Inflammatory macrophage (primary cell): ENCODE results near the gene PCDHGB1.
"Not testable (repeated sequence)": the region's sequence is repeated elsewhere in the genome, so short reads cannot be mapped to it uniquely, and the experiment has no call there.

Experiments used
- DNase-seq, 2 donors: peaks; one replicate each; pipeline ENCODE4 v3.0.0-alpha.2; 2020 to 2022

PCDHGB1 gene

DNA sequence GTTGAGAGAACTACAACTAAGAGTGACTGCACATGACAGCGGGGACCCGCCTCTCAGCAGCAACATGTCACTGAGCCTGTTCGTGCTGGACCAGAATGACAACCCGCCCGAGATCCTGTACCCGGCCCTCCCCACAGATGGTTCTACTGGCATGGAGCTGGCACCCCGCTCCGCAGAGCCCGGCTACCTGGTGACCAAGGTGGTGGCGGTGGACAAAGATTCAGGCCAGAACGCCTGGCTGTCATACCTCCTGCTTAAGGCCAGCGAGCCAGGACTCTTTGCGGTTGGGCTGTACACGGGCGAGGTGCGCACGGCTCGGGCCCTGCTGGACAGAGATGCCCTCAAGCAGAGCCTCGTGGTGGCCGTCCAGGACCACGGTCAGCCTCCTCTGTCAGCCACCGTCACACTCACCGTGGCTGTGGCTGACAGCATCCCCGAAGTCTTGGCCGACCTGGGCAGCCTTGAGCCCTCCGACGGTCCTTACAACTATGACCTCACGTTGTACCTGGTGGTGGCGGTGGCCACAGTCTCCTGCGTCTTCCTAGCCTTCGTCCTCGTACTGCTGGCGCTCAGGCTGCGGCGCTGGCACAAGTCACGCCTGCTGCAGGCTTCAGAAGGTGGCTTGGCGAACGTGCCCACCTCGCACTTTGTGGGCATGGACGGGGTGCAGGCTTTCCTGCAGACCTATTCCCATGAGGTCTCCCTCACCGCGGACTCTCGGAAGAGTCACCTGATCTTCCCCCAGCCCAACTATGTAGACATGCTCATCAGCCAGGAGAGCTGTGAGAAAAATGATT lies 34.8 kb downstream of the PCDHGB1 start:
- DNase-seq, result no peak

DNA sequence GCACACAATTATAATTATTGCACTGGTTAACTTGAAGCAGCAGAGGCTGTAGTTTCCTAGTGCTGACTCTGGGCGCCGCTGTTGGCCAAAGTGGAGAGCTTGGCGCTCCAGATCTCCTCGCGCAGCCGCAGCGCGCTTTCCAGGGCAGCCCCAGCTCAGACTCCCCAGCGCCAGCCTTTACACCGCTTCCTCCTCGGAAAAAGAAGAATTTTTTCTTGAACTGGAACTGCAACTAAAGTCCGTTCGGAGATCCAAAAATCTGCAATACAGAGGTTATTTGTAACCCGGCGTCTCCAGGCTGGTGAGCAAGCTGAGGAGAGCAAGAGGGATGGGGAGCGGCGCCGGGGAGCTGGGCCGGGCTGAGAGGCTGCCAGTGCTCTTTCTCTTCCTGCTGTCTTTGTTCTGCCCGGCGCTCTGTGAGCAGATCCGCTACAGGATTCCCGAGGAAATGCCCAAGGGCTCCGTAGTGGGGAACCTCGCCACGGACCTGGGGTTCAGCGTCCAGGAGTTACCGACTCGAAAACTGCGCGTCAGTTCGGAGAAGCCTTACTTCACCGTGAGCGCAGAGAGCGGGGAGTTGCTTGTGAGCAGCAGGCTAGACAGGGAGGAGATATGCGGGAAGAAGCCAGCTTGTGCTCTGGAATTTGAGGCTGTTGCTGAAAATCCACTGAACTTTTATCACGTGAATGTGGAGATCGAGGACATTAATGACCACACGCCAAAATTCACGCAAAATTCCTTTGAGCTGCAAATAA lies 37.8 kb downstream of the PCDHGB1 start, which contains the start of gene PCDHGB4:
Gene PCDHGB4, plus strand, starts transcription at position 142 of the 755 bp plus-strand sequence. Its CDS starts 187 bp downstream, at position 329.
- DNase-seq, result peak in 1 of 2 donors; percentile 41

- no peak for DNase-seq
These were observed 38.8 kb downstream of the PCDHGB1 start for GRCh38 chr5:141388661-141389060.

- no peak for DNase-seq
These were observed 39.5 kb downstream of the PCDHGB1 start for GRCh38 chr5:141389153-141390042.

- DNase-seq, result no peak
These were observed 42.7 kb downstream of the PCDHGB1 start, which contains the start of gene PCDHGA8 for GRCh38 chr5:141392429-141393198. PCDHGA8 (plus strand) TSS chr5:141392633; CDS start chr5:141392814, 181 bp downstream.

DNA sequence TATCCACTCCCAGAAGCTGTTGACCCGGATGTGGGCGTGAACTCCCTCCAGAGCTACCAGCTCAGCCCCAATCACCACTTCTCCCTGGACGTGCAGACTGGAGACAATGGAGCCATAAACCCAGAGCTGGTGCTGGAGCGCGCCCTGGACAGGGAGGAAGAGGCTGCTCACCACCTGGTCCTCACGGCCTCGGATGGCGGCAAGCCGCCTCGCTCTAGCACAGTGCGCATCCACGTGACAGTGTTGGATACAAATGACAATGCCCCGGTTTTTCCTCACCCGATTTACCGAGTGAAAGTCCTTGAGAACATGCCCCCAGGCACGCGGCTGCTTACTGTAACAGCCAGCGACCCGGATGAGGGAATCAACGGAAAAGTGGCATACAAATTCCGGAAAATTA lies 43.4 kb downstream of the PCDHGB1 start:
- DNase-seq, result no peak

GRCh38 chr5:141394401-141395187 lies 44.7 kb downstream of the PCDHGB1 start:
- not testable (repeated sequence) for DNase-seq

DNA sequence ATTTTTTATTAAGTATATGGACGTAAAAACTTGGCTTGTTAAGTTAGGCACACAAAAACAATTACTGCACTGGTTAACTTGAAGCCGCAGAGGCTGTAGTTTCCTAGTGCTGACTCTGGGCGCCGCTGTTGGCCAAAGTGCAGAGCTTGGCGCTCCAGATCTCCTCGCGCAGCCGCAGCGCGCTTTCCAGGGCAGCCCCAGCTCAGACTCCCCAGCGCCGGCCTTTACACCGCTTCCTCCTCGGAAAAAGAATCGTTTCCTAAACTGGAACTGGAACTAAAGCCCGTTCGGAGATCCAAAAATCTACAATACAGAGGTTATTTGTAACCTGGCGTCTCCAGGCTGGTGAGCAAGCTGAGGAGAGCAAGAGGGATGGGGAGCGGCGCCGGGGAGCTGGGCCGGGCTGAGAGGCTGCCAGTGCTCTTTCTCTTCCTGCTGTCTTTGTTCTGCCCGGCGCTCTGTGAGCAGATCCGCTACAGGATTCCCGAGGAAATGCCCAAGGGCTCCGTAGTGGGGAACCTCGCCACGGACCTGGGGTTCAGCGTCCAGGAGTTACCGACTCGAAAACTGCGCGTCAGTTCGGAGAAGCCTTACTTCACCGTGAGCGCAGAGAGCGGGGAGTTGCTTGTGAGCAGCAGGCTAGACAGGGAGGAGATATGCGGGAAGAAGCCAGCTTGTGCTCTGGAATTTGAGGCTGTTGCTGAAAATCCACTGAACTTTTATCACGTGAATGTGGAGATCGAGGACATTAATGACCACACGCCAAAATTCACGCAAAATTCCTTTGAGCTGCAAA lies 48.1 kb downstream of the PCDHGB1 start, which contains the start of gene PCDHGB5:
Gene PCDHGB5, plus strand, starts transcription at position 192 of the 796 bp plus-strand sequence. Its CDS starts 181 bp downstream, at position 373.
- peak; percentile 41 to 61 for DNase-seq

DNA sequence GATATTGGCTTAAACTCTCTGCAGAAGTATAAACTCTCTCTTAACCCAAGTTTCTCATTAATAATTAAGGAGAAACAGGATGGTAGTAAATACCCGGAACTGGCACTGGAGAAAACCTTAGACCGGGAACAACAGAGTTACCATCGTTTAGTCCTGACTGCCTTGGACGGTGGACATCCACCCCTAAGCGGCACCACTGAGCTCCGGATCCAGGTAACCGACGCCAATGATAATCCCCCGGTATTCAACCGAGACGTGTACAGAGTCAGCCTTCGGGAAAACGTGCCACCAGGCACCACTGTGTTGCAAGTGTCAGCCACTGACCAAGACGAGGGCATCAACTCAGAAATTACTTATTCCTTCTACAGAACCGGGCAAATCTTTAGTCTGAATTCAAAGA lies 48.7 kb downstream of the PCDHGB1 start:
- no peak for DNase-seq

- DNase-seq, result no peak
These were observed 49.8 kb downstream of the PCDHGB1 start for GRCh38 chr5:141399555-141400258.
